ENCODE measurements around the gene ITCH. TPM values are rescaled to one million over a fixed set of nuclear protein-coding genes. Genes with fewer than 3 reads are reported as not detected.
"Not testable (repeated sequence)": the region's sequence is repeated elsewhere in the genome, so short reads cannot be mapped to it uniquely, and the experiment has no call there.

The ITCH gene
- total and polyA plus RNA-seq, 9 of the 15 experiments (the other 6 are each of a cell fraction or from before 2014, with no cell fraction given), result 7.5 to 53.0 (median 22.9) TPM

- H3K27me3 ChIP-seq (ENCODE audit: control insufficient read depth in 2 of 2, insufficient read depth in 2 of 2, low read length in 2 of 2); in situ Hi-C loops (cut with MboI); H4K20me1 ChIP-seq (replicated peaks; ENCODE audit: control insufficient read depth, insufficient read depth, low read length); H3K9me3 ChIP-seq (replicated peaks; ENCODE audit: control insufficient read depth, insufficient read depth, low read depth, low read length); BruUV-seq (replicated peaks); H3K36me3 ChIP-seq (ENCODE audit: control insufficient read depth, insufficient read depth, low read length); H3K27ac ChIP-seq (ENCODE audit: extremely low read depth, low read depth, low read length); H3K4me1 ChIP-seq (replicated peaks in 1 of 2; ENCODE audit: control insufficient read depth in 2 of 2, insufficient read depth in 2 of 2, low read length in 2 of 2); H2AFZ ChIP-seq (ENCODE audit: low read depth, low read length); H3K4me2 ChIP-seq (ENCODE audit: insufficient read depth, low read length); H3K4me3 ChIP-seq; H3K79me2 ChIP-seq (ENCODE audit: control insufficient read depth, insufficient read depth, low read length); DNase-seq (ENCODE audit: extremely low read depth in 1 of 4, low spot score in 3 of 4); FAIRE-seq; intact Hi-C loops (cut with micrococcal nuclease); H3K9me1 ChIP-seq (ENCODE audit: control insufficient read depth, insufficient read depth, low read length); POLR2A ChIA-PET; H3K9ac ChIP-seq (ENCODE audit: insufficient read depth in 1 of 2, low read depth in 2 of 2, low read length in 2 of 2); ATAC-seq; CTCF ChIA-PET (ENCODE audit: low intra/inter-chr PET ratio): not testable (repeated sequence)
- 63% methylated on average over 9 of the region's 9 CpGs for WGBS (ENCODE audit: insufficient coverage, low coverage, missing lambda C conversion rate)
Measured at GRCh38 chr20:34341199-34341598, 21.9 kb upstream of the ITCH start.

GRCh38 chr20:34343458-34344211 lies 19.4 kb upstream of the ITCH start:
- in situ Hi-C loops (cut with MboI), result no loop called here
- Histone ChIP-seq H3K4me2 (ENCODE audit: insufficient read depth, low read length) (no peak overlapping the region), H3K27me3 (ENCODE audit: control insufficient read depth in 2 of 2, insufficient read depth in 2 of 2, low read length in 2 of 2) (no peaks in the 10 kb centered on the region), H3K36me3 (ENCODE audit: control insufficient read depth, insufficient read depth, low read length) (no peaks in the 10 kb centered on the region), H3K4me1 (replicated peaks in 1 of 2; ENCODE audit: control insufficient read depth in 2 of 2, insufficient read depth in 2 of 2, low read length in 2 of 2) (no peaks in the 10 kb centered on the region; a peak in 2 of 5 replicates), H3K27ac (ENCODE audit: extremely low read depth, low read depth, low read length) (no peak overlapping the region), H4K20me1 (replicated peaks; ENCODE audit: control insufficient read depth, insufficient read depth, low read length) (no peaks in the 10 kb centered on the region), H3K9me3 (replicated peaks; ENCODE audit: control insufficient read depth, insufficient read depth, low read depth, low read length) (no peaks in the 10 kb centered on the region), H2AFZ (ENCODE audit: low read depth, low read length) (peak overlapping the region; percentile 57), H3K9ac (ENCODE audit: insufficient read depth in 1 of 2, low read depth in 2 of 2, low read length in 2 of 2) (peak overlapping the region in 1 of 2 experiments; percentile 78; a peak in 1 of 4 replicates), H3K4me3 (no peak overlapping the region), H3K9me1 (ENCODE audit: control insufficient read depth, insufficient read depth, low read length) (no peaks in the 10 kb centered on the region), H3K79me2 (ENCODE audit: control insufficient read depth, insufficient read depth, low read length) (no peaks in the 10 kb centered on the region)
- peak in 1 of 2 experiments; percentile 75 for TF ChIP-seq AFF1 (IDR thresholded peaks at IDR 0.05; ENCODE audit: low read depth in 1 of 2, partially characterized antibody in 2 of 2)
- TF ChIP-seq U2AF2 (optimal IDR thresholded peaks at IDR 0.05; ENCODE audit: low read depth, low read length), result no peak
- peak; percentile 42 for TF ChIP-seq GTF3C2 (IDR thresholded peaks at IDR 0.05; ENCODE audit: borderline replicate concordance, extremely low read depth, insufficient read length)
- peak in 1 of 2 experiments; percentile 74; a peak in 1 of 4 replicates for TF ChIP-seq RCOR1 (IDR thresholded peaks at IDR 0.05; ENCODE audit: borderline replicate concordance in 1 of 2, low read depth in 2 of 2, low read length in 2 of 2)
- TF ChIP-seq CTBP1 (IDR thresholded peaks at IDR 0.05; ENCODE audit: borderline replicate concordance), result peak; percentile 64; the same call in 1 of the 2 replicates
- FAIRE-seq, result no peak
- peak; percentile 65 for ATAC-seq
- CTCF ChIA-PET (ENCODE audit: low intra/inter-chr PET ratio), result no interaction called here
- no TSS peak for BruUV-seq (replicated peaks)
- intact Hi-C loops (cut with micrococcal nuclease), result no loop called here
- peak in 1 of 4 experiments; percentile 15 for DNase-seq (ENCODE audit: extremely low read depth in 1 of 4, low spot score in 3 of 4)
- 35% methylated on average over 9 of the region's 10 CpGs for WGBS (ENCODE audit: insufficient coverage, low coverage, missing lambda C conversion rate)
- POLR2A ChIA-PET, result interaction anchor here (1.3 kb wide), 1 partner anchor 12 kb away, joined by 3 read pairs; no protein-coding TSS in a partner anchor
